ENCODE results near the gene UQCC2.

Gene UQCC2

GRCh38 chr6:33742837-33743236 lies 31.3 kb upstream of the UQCC2 start:
- H3K9me3 ChIP-seq (ENCODE audit: control insufficient read depth, insufficient read depth, low read depth, low read length) = no peaks in the 10 kb centered on the region
- H3K4me3 ChIP-seq (ENCODE audit: low read depth, low read length) = no peak overlapping the region
- no peaks in the 10 kb centered on the region for H3K27me3 ChIP-seq (ENCODE audit: control insufficient read depth, insufficient read depth, low read length)
- no peak overlapping the region for H3K9ac ChIP-seq (ENCODE audit: low read length)
- no peaks in the 10 kb centered on the region for H3K36me3 ChIP-seq (ENCODE audit: control insufficient read depth, insufficient read depth, low read length)
- H3K27ac ChIP-seq (ENCODE audit: low read depth, low read length) = no peak overlapping the region
- peaks cover 40% of the 10 kb centered on the region for H3K4me1 ChIP-seq (ENCODE audit: control insufficient read depth, insufficient read depth, low read length)

GRCh38 chr6:33742092-33742491 lies 30.6 kb upstream of the UQCC2 start:
- Histone ChIP-seq H3K27ac (ENCODE audit: low read depth, low read length) (no peak overlapping the region), H3K4me3 (ENCODE audit: low read depth, low read length) (no peak overlapping the region), H3K9me3 (ENCODE audit: control insufficient read depth, insufficient read depth, low read depth, low read length) (no peaks in the 10 kb centered on the region), H3K36me3 (ENCODE audit: control insufficient read depth, insufficient read depth, low read length) (no peaks in the 10 kb centered on the region), H3K9ac (ENCODE audit: low read length) (no peak overlapping the region), H3K4me1 (ENCODE audit: control insufficient read depth, insufficient read depth, low read length) (peaks cover 32% of the 10 kb centered on the region), H3K27me3 (ENCODE audit: control insufficient read depth, insufficient read depth, low read length) (no peaks in the 10 kb centered on the region)

- Histone ChIP-seq H3K9ac (ENCODE audit: low read length) (no peak overlapping the region), H3K4me1 (ENCODE audit: control insufficient read depth, insufficient read depth, low read length) (peaks cover 19% of the 10 kb centered on the region)
Measured at GRCh38 chr6:33740794-33741193, 29.3 kb upstream of the UQCC2 start.

GRCh38 chr6:33740204-33740608 lies 28.7 kb upstream of the UQCC2 start:
- H3K27ac ChIP-seq (ENCODE audit: low read depth, low read length) = no peak overlapping the region
- no peak overlapping the region for H3K4me3 ChIP-seq (ENCODE audit: low read depth, low read length)
- H3K9me3 ChIP-seq (ENCODE audit: control insufficient read depth, insufficient read depth, low read depth, low read length) = no peaks in the 10 kb centered on the region

More at GRCh38 chr6:33740794-33741193, 29.3 kb upstream of the UQCC2 start:
- H3K4me3 ChIP-seq (ENCODE audit: low read depth, low read length) = no peak overlapping the region
- H3K36me3 ChIP-seq (ENCODE audit: control insufficient read depth, insufficient read depth, low read length) = no peaks in the 10 kb centered on the region
- no peaks in the 10 kb centered on the region for H3K27me3 ChIP-seq (ENCODE audit: control insufficient read depth, insufficient read depth, low read length)
- no peaks in the 10 kb centered on the region for H3K9me3 ChIP-seq (ENCODE audit: control insufficient read depth, insufficient read depth, low read depth, low read length)
- no peak overlapping the region for H3K27ac ChIP-seq (ENCODE audit: low read depth, low read length)

GRCh38 chr6:33739571-33739970 lies 28.1 kb upstream of the UQCC2 start:
- H3K36me3 ChIP-seq (ENCODE audit: control insufficient read depth, insufficient read depth, low read length) = no peaks in the 10 kb centered on the region
- no peaks in the 10 kb centered on the region for H3K27me3 ChIP-seq (ENCODE audit: control insufficient read depth, insufficient read depth, low read length)
- peaks cover 11% of the 10 kb centered on the region for H3K4me1 ChIP-seq (ENCODE audit: control insufficient read depth, insufficient read depth, low read length)
- H3K4me3 ChIP-seq (ENCODE audit: low read depth, low read length) = no peak overlapping the region
- H3K9ac ChIP-seq (ENCODE audit: low read length) = no peak overlapping the region
- no peaks in the 10 kb centered on the region for H3K9me3 ChIP-seq (ENCODE audit: control insufficient read depth, insufficient read depth, low read depth, low read length)
- no peak overlapping the region for H3K27ac ChIP-seq (ENCODE audit: low read depth, low read length)

More at GRCh38 chr6:33740204-33740608, 28.7 kb upstream of the UQCC2 start:
- H3K4me1 ChIP-seq (ENCODE audit: control insufficient read depth, insufficient read depth, low read length) = peaks cover 17% of the 10 kb centered on the region
- H3K9ac ChIP-seq (ENCODE audit: low read length) = no peak overlapping the region
- H3K27me3 ChIP-seq (ENCODE audit: control insufficient read depth, insufficient read depth, low read length) = no peaks in the 10 kb centered on the region
- H3K36me3 ChIP-seq (ENCODE audit: control insufficient read depth, insufficient read depth, low read length) = no peaks in the 10 kb centered on the region

- Histone ChIP-seq H3K9ac (ENCODE audit: low read length) (no peak overlapping the region), H3K4me3 (ENCODE audit: low read depth, low read length) (no peak overlapping the region), H3K36me3 (ENCODE audit: control insufficient read depth, insufficient read depth, low read length) (no peaks in the 10 kb centered on the region), H3K4me1 (ENCODE audit: control insufficient read depth, insufficient read depth, low read length) (peaks cover 5% of the 10 kb centered on the region; the same call in 1 of the 2 replicates), H3K9me3 (ENCODE audit: control insufficient read depth, insufficient read depth, low read depth, low read length) (no peaks in the 10 kb centered on the region), H3K27ac (ENCODE audit: low read depth, low read length) (no peak overlapping the region), H3K27me3 (ENCODE audit: control insufficient read depth, insufficient read depth, low read length) (no peaks in the 10 kb centered on the region)
Measured at GRCh38 chr6:33738879-33739278, 27.4 kb upstream of the UQCC2 start.

GRCh38 chr6:33738153-33738552 lies 26.7 kb upstream of the UQCC2 start:
- Histone ChIP-seq H3K4me3 (ENCODE audit: low read depth, low read length) (no peak overlapping the region), H3K27ac (ENCODE audit: low read depth, low read length) (no peak overlapping the region), H3K4me1 (ENCODE audit: control insufficient read depth, insufficient read depth, low read length) (peaks cover 5% of the 10 kb centered on the region; the same call in 1 of the 2 replicates), H3K27me3 (ENCODE audit: control insufficient read depth, insufficient read depth, low read length) (no peaks in the 10 kb centered on the region), H3K36me3 (ENCODE audit: control insufficient read depth, insufficient read depth, low read length) (no peaks in the 10 kb centered on the region), H3K9me3 (ENCODE audit: control insufficient read depth, insufficient read depth, low read depth, low read length) (no peaks in the 10 kb centered on the region), H3K9ac (ENCODE audit: low read length) (no peak overlapping the region)

- Histone ChIP-seq H3K36me3 (ENCODE audit: control insufficient read depth, insufficient read depth, low read length) (no peaks in the 10 kb centered on the region), H3K4me3 (ENCODE audit: low read depth, low read length) (no peak overlapping the region), H3K9me3 (ENCODE audit: control insufficient read depth, insufficient read depth, low read depth, low read length) (no peaks in the 10 kb centered on the region), H3K9ac (ENCODE audit: low read length) (no peak overlapping the region), H3K27me3 (ENCODE audit: control insufficient read depth, insufficient read depth, low read length) (no peaks in the 10 kb centered on the region), H3K27ac (ENCODE audit: low read depth, low read length) (no peak overlapping the region), H3K4me1 (ENCODE audit: control insufficient read depth, insufficient read depth, low read length) (peaks cover 2% of the 10 kb centered on the region; the same call in 1 of the 2 replicates)
Measured at GRCh38 chr6:33737267-33738026, 25.9 kb upstream of the UQCC2 start.

- H3K27me3 ChIP-seq (ENCODE audit: control insufficient read depth, insufficient read depth, low read length) = no peaks in the 10 kb centered on the region
- no peaks in the 10 kb centered on the region for H3K36me3 ChIP-seq (ENCODE audit: control insufficient read depth, insufficient read depth, low read length)
- no peak overlapping the region for H3K4me3 ChIP-seq (ENCODE audit: low read depth, low read length)
- H3K27ac ChIP-seq (ENCODE audit: low read depth, low read length) = no peak overlapping the region
- H3K9ac ChIP-seq (ENCODE audit: low read length) = no peak overlapping the region
- H3K9me3 ChIP-seq (ENCODE audit: control insufficient read depth, insufficient read depth, low read depth, low read length) = no peaks in the 10 kb centered on the region
- peaks cover 2% of the 10 kb centered on the region; the same call in 1 of the 2 replicates for H3K4me1 ChIP-seq (ENCODE audit: control insufficient read depth, insufficient read depth, low read length)
Measured at GRCh38 chr6:33735216-33735615, 23.7 kb upstream of the UQCC2 start.

GRCh38 chr6:33733709-33734007 lies 22.2 kb upstream of the UQCC2 start:
- Histone ChIP-seq H3K4me1 (ENCODE audit: control insufficient read depth, insufficient read depth, low read length) (peaks cover 2% of the 10 kb centered on the region; the same call in 1 of the 2 replicates), H3K4me3 (ENCODE audit: low read depth, low read length) (no peak overlapping the region), H3K27ac (ENCODE audit: low read depth, low read length) (no peak overlapping the region), H3K9ac (ENCODE audit: low read length) (no peak overlapping the region), H3K27me3 (ENCODE audit: control insufficient read depth, insufficient read depth, low read length) (no peaks in the 10 kb centered on the region), H3K9me3 (ENCODE audit: control insufficient read depth, insufficient read depth, low read depth, low read length) (no peaks in the 10 kb centered on the region), H3K36me3 (ENCODE audit: control insufficient read depth, insufficient read depth, low read length) (no peaks in the 10 kb centered on the region)

- no peaks in the 10 kb centered on the region for H3K9me3 ChIP-seq (ENCODE audit: control insufficient read depth, insufficient read depth, low read depth, low read length)
- no peak overlapping the region for H3K9ac ChIP-seq (ENCODE audit: low read length)
- H3K27me3 ChIP-seq (ENCODE audit: control insufficient read depth, insufficient read depth, low read length) = no peaks in the 10 kb centered on the region
- H3K4me3 ChIP-seq (ENCODE audit: low read depth, low read length) = no peak overlapping the region
- H3K27ac ChIP-seq (ENCODE audit: low read depth, low read length) = no peak overlapping the region
- H3K4me1 ChIP-seq (ENCODE audit: control insufficient read depth, insufficient read depth, low read length) = peaks cover 2% of the 10 kb centered on the region; the same call in 1 of the 2 replicates
- H3K36me3 ChIP-seq (ENCODE audit: control insufficient read depth, insufficient read depth, low read length) = no peaks in the 10 kb centered on the region
Measured at GRCh38 chr6:33732817-33733708, 21.6 kb upstream of the UQCC2 start.
